Caco-2 (cell line): ENCODE data around the gene ULK1. TPM values are rescaled to one million over a fixed set of nuclear protein-coding genes. Genes with fewer than 3 reads are reported as not detected.

Source experiments
- BruUV-seq: library from RNA; stranded (reverse); fragments of 400-500 nt; replicated peaks from 2 replicates; lab custom pipeline; 2021; lab: Mats Ljungman, UMichigan
- CTCF ChIA-PET: fragments of 300-600 bp; sonication (Branson Sonifier 250); formaldehyde crosslinking; loops from one replicate; lab custom pipeline; 2022; ENCODE audit warnings: antibody characterized with exemption; lab: Charles Lee
- POLR2A ChIA-PET: fragments of 300-600 bp; sonication (Branson Sonifier 250); formaldehyde crosslinking; loops from one replicate; lab custom pipeline; 2022; ENCODE audit warnings: antibody characterized with exemption; lab: Charles Lee
- DNase-seq, 2 experiments: peaks; one replicate each; pipeline versions ENCODE4 v3.0.0 to v3.0.0-alpha.2; 2020 to 2022
- H3K27me3 ChIP-seq: replicated peaks from 2 replicates; pipeline ENCODE4 v1.6.0; 2011; ENCODE audit warnings: low read length; ENCODE audit not compliant: control insufficient read depth, insufficient read depth
- H3K36me3 ChIP-seq: 2 replicates; pipeline ENCODE4 v1.5.1; 2011; ENCODE audit warnings: low read length; ENCODE audit not compliant: control insufficient read depth, insufficient read depth
- H3K4me1 ChIP-seq: fragments of 250-450 bp; sonication (Bioruptor Pico); 2 replicates; pipeline ENCODE4 v1.5.1; 2020; ENCODE audit warnings: mild to moderate bottlenecking
- H3K4me3 ChIP-seq: 2 replicates; pipeline ENCODE4 v1.5.1; 2011; ENCODE audit warnings: low read depth, mild to moderate bottlenecking, control low read depth, low read length
- H3K9me3 ChIP-seq: fragments of 250-450 bp; sonication (Bioruptor Pico); 2 replicates; pipeline ENCODE4 v1.5.1; 2020; ENCODE audit warnings: mild to moderate bottlenecking, moderate library complexity
- H3K27ac Mint-ChIP-seq: one replicate; pipeline ENCODE4 v1.8.0; 2022; ENCODE audit warnings: mixed read lengths; ENCODE audit not compliant: unreplicated experiment
- H3K27me3 Mint-ChIP-seq: one replicate; pipeline ENCODE4 v1.8.0; 2022; ENCODE audit warnings: mixed read lengths; ENCODE audit not compliant: insufficient read depth, unreplicated experiment
- H3K36me3 Mint-ChIP-seq: one replicate; pipeline ENCODE4 v1.8.0; 2022; ENCODE audit warnings: mild to moderate bottlenecking, mixed read lengths; ENCODE audit not compliant: insufficient read depth, unreplicated experiment
- H3K4me1 Mint-ChIP-seq: one replicate; pipeline ENCODE4 v1.8.0; 2022; ENCODE audit warnings: low read depth, mixed read lengths; ENCODE audit not compliant: unreplicated experiment
- H3K4me3 Mint-ChIP-seq: one replicate; pipeline ENCODE4 v1.8.0; 2022; ENCODE audit warnings: mild to moderate bottlenecking, moderate library complexity, mixed read lengths; ENCODE audit not compliant: unreplicated experiment
- H3K9me3 Mint-ChIP-seq: one replicate; pipeline ENCODE4 v1.8.0; 2022; ENCODE audit warnings: mixed read lengths; ENCODE audit not compliant: unreplicated experiment
- CTCF ChIP-seq, 2 experiments: fragments of 200-600 bp in 1 of 2; IDR thresholded peaks; 1 replicate in 1 of 2; 2 replicates in 1 of 2; pipeline versions ENCODE4 v1.5.1 to v1.8.0; 2011 to 2022; ENCODE audit warnings: antibody characterized with exemption in 1 of 2, control low read depth in 1 of 2, inconsistent platforms in 1 of 2, low read depth in 1 of 2, low read length in 1 of 2, mild to moderate bottlenecking in 1 of 2, moderate library complexity in 1 of 2; ENCODE audit not compliant: insufficient read depth in 1 of 2, severe bottlenecking in 1 of 2, unreplicated experiment in 1 of 2
- intact Hi-C: fragments of 100-400 bp; cut with micrococcal nuclease; formaldehyde crosslinking; loops from one replicate; pipeline ENCODE4 v1.10.0; 2022; ENCODE audit not compliant: unreplicated experiment
- total RNA-seq: library from RNA; stranded (reverse); gene quantifications from 2 replicates; pipeline ENCODE4 v1.2.3, GENCODE V29; 2022

ULK1 gene
- total RNA-seq, 1 experiment from 2014 or later: 61.1 TPM

GRCh38 chr12:131971226-131971625 lies 76.8 kb downstream of the ULK1 start:
- CTCF ChIA-PET: no interaction called here
- H3K27me3 Mint-ChIP-seq: no peaks in the 10 kb centered on the region
- H3K36me3 Mint-ChIP-seq: peaks cover 12% of the 10 kb centered on the region
- no TSS peak for BruUV-seq
- no peaks in the 10 kb centered on the region for H3K4me1 Mint-ChIP-seq
- POLR2A ChIA-PET: no interaction called here
- Histone ChIP-seq H3K36me3 (no peaks in the 10 kb centered on the region), H3K4me3 (no peak overlapping the region), H3K9me3 (no peaks in the 10 kb centered on the region), H3K27me3 (no peaks in the 10 kb centered on the region), H3K4me1 (no peaks in the 10 kb centered on the region)
- H3K27ac Mint-ChIP-seq: no peak overlapping the region
- no peak for TF ChIP-seq CTCF (IDR thresholded peaks at IDR 0.05; ENCODE audit: insufficient read depth in 1 of 2, low read depth in 1 of 2, low read length in 1 of 2, severe bottlenecking in 1 of 2, unreplicated experiment in 1 of 2)
- H3K9me3 Mint-ChIP-seq: no peaks in the 10 kb centered on the region
- DNase-seq: no peak
- no peak overlapping the region for H3K4me3 Mint-ChIP-seq
- intact Hi-C loops: no loop called here

Other genes with a start within 250 kb of the ULK1 start
- gene SFSWAP, start 183.5 kb upstream of the ULK1 start, total RNA-seq: 42.3 and 46.1 TPM in 2 replicates
- 3.6 and 4.6 TPM in 2 replicates for gene MMP17, start 66.2 kb upstream of the ULK1 start, total RNA-seq
- gene PUS1, start 34.7 kb downstream of the ULK1 start, total RNA-seq: 65.6 and 71.9 TPM in 2 replicates
- gene EP400, start 55.3 kb downstream of the ULK1 start, total RNA-seq: 60.5 and 63.0 TPM in 2 replicates
- 35.5 and 40.4 TPM in 2 replicates for gene DDX51, start 249.7 kb downstream of the ULK1 start, total RNA-seq
- gene NOC4L, start 249.8 kb downstream of the ULK1 start, total RNA-seq: 39.6 and 40.7 TPM in 2 replicates